Keratinocyte (primary cell): ENCODE results near the gene EMILIN3. TPM values are rescaled to one million over a fixed set of nuclear protein-coding genes. Genes with fewer than 3 reads are reported as not detected.

Experiments
- DNase-seq: peaks from one replicate; pipeline ENCODE4 v3.0.0-alpha.2; 2011; ENCODE audit warnings: low read depth, missing footprints, low spot score
- FAIRE-seq: peaks from 2 replicates; lab custom pipeline; 2011; peaks lifted over from hg19 to GRCh38; lab: Jason Lieb, UNC
- H2AFZ ChIP-seq: 2 replicates; pipeline ENCODE4 v1.6.0; 2012; ENCODE audit warnings: low read length, control low read depth, inconsistent platforms; ENCODE audit not compliant: control insufficient read depth
- H3K27ac ChIP-seq: 2 replicates; pipeline ENCODE4 v1.5.1; 2011; ENCODE audit warnings: low read length; ENCODE audit not compliant: control insufficient read depth, insufficient read depth
- H3K27me3 ChIP-seq: 3 replicates; pipeline ENCODE4 v1.6.0; 2011; ENCODE audit warnings: low read length; ENCODE audit not compliant: control insufficient read depth, insufficient read depth; ENCODE audit errors: extremely low read depth
- H3K36me3 ChIP-seq, 2 experiments: 2 replicates in 1 of 2; 3 replicates in 1 of 2; pipeline ENCODE4 v1.5.1; 2011; ENCODE audit warnings: low read length in 2 of 2, mild to moderate bottlenecking in 1 of 2; ENCODE audit not compliant: control insufficient read depth in 2 of 2, insufficient read depth in 2 of 2; ENCODE audit errors: extremely low read depth in 1 of 2
- H3K4me1 ChIP-seq: 3 replicates; pipeline ENCODE4 v1.5.1; 2011; ENCODE audit warnings: low read length; ENCODE audit not compliant: control insufficient read depth, insufficient read depth; ENCODE audit errors: extremely low read depth
- H3K4me2 ChIP-seq: 3 replicates; pipeline ENCODE4 v1.6.0; 2011; ENCODE audit warnings: low read depth, low read length; ENCODE audit not compliant: control insufficient read depth, insufficient read depth; ENCODE audit errors: extremely low read depth
- H3K4me3 ChIP-seq, 3 experiments: fragments of 200-600 bp in 1 of 3; sonication (generic) in 1 of 3; 2 replicates in 2 of 3; 3 replicates in 1 of 3; pipeline ENCODE4 v1.5.1; 2011 to 2016; ENCODE audit warnings: low read length in 3 of 3, mild to moderate bottlenecking in 3 of 3, control low read depth in 2 of 3, inconsistent platforms in 1 of 3, low read depth in 1 of 3, mixed read lengths in 1 of 3, mixed run types in 1 of 3, moderate library complexity in 1 of 3; ENCODE audit not compliant: control insufficient read depth in 2 of 3, insufficient read depth in 2 of 3; ENCODE audit errors: extremely low read depth in 1 of 3
- H3K79me2 ChIP-seq: 2 replicates; pipeline ENCODE4 v1.6.0; 2012; ENCODE audit warnings: low read length; ENCODE audit not compliant: control insufficient read depth, insufficient read depth
- H3K9ac ChIP-seq: 3 replicates; pipeline ENCODE4 v1.6.0; 2011; ENCODE audit warnings: low read length; ENCODE audit not compliant: control insufficient read depth, insufficient read depth; ENCODE audit errors: extremely low read depth
- H3K9me1 ChIP-seq: 3 replicates; pipeline ENCODE4 v1.6.0; 2011; ENCODE audit warnings: low read length; ENCODE audit not compliant: control insufficient read depth, insufficient read depth; ENCODE audit errors: extremely low read depth
- H3K9me3 ChIP-seq: 2 replicates; pipeline ENCODE4 v1.5.1; 2012; ENCODE audit warnings: low read depth, low read length; ENCODE audit not compliant: control insufficient read depth
- H4K20me1 ChIP-seq: 3 replicates; pipeline ENCODE4 v1.6.0; 2011; ENCODE audit warnings: low read length; ENCODE audit not compliant: control insufficient read depth, insufficient read depth; ENCODE audit errors: extremely low read depth
- EZH2 ChIP-seq: IDR thresholded peaks from one replicate; pipeline ENCODE4 v1.6.1; 2012; ENCODE audit warnings: inconsistent platforms, mild to moderate bottlenecking, low read length, moderate library complexity
- dilution Hi-C: fragments of 300-500 bp; cut with MboI; formaldehyde crosslinking; loops from one replicate; pipeline ENCODE4 v1.7.0; 2020; ENCODE audit warnings: low sequenced_read_pairs; ENCODE audit not compliant: extremely low pct_ligation_motif_present
- polyA plus RNA-seq, 5 experiments: library from polyadenylated mRNA; depleted of rRNA in 3 of 5; stranded (reverse) in 3 of 5; stranded (forward) in 1 of 5; unstranded in 1 of 5; fragments of >200 nt; gene quantifications; 1 replicate in 1 of 5; 2 replicates in 3 of 5; 3 replicates in 1 of 5; pipeline versions ENCODE4 v1.2.1 to v1.2.3, GENCODE V29; 2011 to 2012; ENCODE audit warnings: missing spikeins in 2 of 5, low read depth in 1 of 5, low replicate concordance in 1 of 5
- TF ChIP-seq, protein P1 (sequence below), 3 experiments: IDR thresholded peaks in 1 of 3; conservative IDR thresholded peaks in 1 of 3; optimal IDR thresholded peaks in 1 of 3; 2 replicates in 2 of 3; 3 replicates in 1 of 3; pipeline versions ENCODE3 to v1.5.1; 2011; ENCODE audit warnings: low read length in 3 of 3, mild to moderate bottlenecking in 3 of 3, moderate library complexity in 2 of 3, control low read depth in 1 of 3, inconsistent platforms in 1 of 3; ENCODE audit not compliant: insufficient read depth in 2 of 3; ENCODE audit errors: extremely low read depth in 1 of 3

The EMILIN3 gene
- polyA plus RNA-seq, 1 donor (not counting 4 experiments of a cell fraction or from before 2014, with no cell fraction given): not detected

DNA sequence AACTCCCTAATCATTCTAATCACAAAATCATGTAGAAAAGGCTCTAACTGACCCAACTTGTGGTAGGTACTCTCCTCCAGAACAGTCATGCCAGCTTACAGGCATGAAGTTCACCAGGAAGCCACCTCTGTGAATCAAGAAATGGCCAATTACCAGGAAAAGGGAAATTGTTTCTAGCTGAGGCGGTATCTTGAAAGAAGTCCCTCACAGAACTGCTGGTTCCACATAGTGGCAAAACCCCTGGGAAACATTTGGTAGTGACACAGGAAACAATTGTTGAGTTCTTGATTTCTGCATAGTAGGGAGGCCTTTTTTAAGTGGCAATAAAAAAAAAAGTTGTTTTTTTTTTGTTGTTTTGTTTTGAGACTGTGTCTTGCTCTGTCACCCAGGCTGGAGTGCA, 45.6 kb downstream of the EMILIN3 start:
- H3K4me2 ChIP-seq: no peak overlapping the region
- H3K36me3 ChIP-seq: no peaks in the 10 kb centered on the region
- H3K4me1 ChIP-seq: peaks cover 14% of the 10 kb centered on the region
- H3K27me3 ChIP-seq: no peaks in the 10 kb centered on the region
- no peak overlapping the region for H2AFZ ChIP-seq
- H3K9me1 ChIP-seq: no peaks in the 10 kb centered on the region
- dilution Hi-C loops: no loop called here
- no peak overlapping the region for H3K27ac ChIP-seq
- TF ChIP-seq EZH2: no peak
- TF ChIP-seq, protein P1, sequence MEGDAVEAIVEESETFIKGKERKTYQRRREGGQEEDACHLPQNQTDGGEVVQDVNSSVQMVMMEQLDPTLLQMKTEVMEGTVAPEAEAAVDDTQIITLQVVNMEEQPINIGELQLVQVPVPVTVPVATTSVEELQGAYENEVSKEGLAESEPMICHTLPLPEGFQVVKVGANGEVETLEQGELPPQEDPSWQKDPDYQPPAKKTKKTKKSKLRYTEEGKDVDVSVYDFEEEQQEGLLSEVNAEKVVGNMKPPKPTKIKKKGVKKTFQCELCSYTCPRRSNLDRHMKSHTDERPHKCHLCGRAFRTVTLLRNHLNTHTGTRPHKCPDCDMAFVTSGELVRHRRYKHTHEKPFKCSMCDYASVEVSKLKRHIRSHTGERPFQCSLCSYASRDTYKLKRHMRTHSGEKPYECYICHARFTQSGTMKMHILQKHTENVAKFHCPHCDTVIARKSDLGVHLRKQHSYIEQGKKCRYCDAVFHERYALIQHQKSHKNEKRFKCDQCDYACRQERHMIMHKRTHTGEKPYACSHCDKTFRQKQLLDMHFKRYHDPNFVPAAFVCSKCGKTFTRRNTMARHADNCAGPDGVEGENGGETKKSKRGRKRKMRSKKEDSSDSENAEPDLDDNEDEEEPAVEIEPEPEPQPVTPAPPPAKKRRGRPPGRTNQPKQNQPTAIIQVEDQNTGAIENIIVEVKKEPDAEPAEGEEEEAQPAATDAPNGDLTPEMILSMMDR (optimal IDR thresholded peaks at IDR 0.05 in 1 of 3, IDR thresholded peaks at IDR 0.05 in 1 of 3, conservative IDR thresholded peaks at IDR 0.05 in 1 of 3; ENCODE audit: extremely low read depth in 1 of 3, insufficient read depth in 2 of 3, low read length in 3 of 3): no peak
- DNase-seq (no peak), FAIRE-seq (no peak)
- H3K9ac ChIP-seq: no peak overlapping the region
- H4K20me1 ChIP-seq: no peaks in the 10 kb centered on the region
- H3K9me3 ChIP-seq: no peaks in the 10 kb centered on the region
- H3K4me3 ChIP-seq: no peak overlapping the region
- H3K79me2 ChIP-seq: peaks cover 8% of the 10 kb centered on the region

DNA sequence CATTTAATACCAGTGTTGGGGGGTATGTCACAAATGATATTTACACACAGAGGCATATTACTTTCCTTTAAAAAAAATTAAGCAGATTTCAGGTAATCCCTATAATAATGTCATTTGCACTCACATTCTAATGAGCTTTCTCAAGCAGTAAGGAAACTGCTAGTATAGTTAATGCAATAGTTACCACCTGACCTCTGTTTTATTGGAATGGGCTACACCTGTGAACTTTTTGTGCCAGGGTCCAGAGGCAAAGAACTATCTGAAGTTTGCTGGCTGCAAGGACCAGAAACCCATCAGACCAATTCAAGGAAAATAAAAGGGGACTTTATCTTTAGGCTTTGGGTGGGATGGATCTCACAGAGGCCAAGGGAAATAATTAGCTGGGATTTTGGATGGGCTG, 46.2 kb downstream of the EMILIN3 start:
- Histone ChIP-seq H2AFZ (no peak overlapping the region), H3K79me2 (peaks cover 12% of the 10 kb centered on the region), H3K36me3 (no peaks in the 10 kb centered on the region), H3K27ac (no peak overlapping the region), H3K4me3 (no peak overlapping the region), H3K9ac (no peak overlapping the region), H3K4me2 (no peak overlapping the region), H4K20me1 (no peaks in the 10 kb centered on the region), H3K9me3 (no peaks in the 10 kb centered on the region), H3K27me3 (no peaks in the 10 kb centered on the region), H3K4me1 (peaks cover 15% of the 10 kb centered on the region), H3K9me1 (no peaks in the 10 kb centered on the region)
- FAIRE-seq: no peak
- dilution Hi-C loops: no loop called here
- no peak for TF ChIP-seq EZH2
- TF ChIP-seq, protein P1 (optimal IDR thresholded peaks at IDR 0.05 in 1 of 3, IDR thresholded peaks at IDR 0.05 in 1 of 3, conservative IDR thresholded peaks at IDR 0.05 in 1 of 3; ENCODE audit: extremely low read depth in 1 of 3, insufficient read depth in 2 of 3, low read length in 3 of 3): no peak
- no peak for DNase-seq
